ENCODE measurements around the gene DNAH5. TPM values are rescaled to one million over a fixed set of nuclear protein-coding genes. Genes with fewer than 3 reads are reported as not detected.

Gene DNAH5
- polyA plus RNA-seq, 1 donor (not counting 4 experiments of a cell fraction or from before 2014, with no cell fraction given): 0.73 TPM

DNA sequence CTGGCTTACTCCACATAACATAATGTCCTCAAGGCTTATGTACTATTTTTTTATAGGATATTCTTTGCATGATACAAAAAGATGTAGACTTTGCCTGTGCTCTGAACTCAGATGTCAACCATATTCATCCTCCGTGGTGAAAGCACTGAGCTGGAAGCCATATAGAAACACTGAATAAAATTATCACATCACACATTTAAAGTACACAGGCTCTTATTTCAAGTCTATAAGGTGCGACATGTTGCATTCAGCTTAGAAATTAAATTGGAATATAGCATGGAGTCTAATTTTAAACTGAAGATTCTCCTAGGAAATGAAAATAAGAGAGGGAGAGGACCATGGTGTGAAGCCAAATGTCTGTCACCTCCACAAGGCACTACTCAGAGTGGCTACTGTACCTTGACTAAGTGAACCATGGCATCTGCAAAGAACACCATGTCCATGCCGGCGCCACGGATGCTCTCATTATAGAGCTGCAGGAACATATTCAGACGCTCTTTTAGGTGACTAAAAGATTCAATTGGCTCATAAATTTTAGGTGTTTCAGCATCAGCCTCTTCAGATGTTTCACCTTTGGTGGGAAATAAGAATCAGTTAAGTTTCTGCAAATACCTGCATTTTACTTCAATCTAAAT lies 158.6 kb downstream of the DNAH5 start:
- FAIRE-seq (no peak), DNase-seq (ENCODE audit: low read depth, low spot score) (no peak)
- Histone ChIP-seq H3K27ac (ENCODE audit: control insufficient read depth, insufficient read depth, low read length) (no peak overlapping the region), H3K79me2 (ENCODE audit: control insufficient read depth, insufficient read depth, low read length) (no peaks in the 10 kb centered on the region), H3K4me2 (ENCODE audit: control insufficient read depth, extremely low read depth, insufficient read depth, low read depth, low read length) (no peak overlapping the region), H3K9me3 (ENCODE audit: control insufficient read depth, low read depth, low read length) (no peaks in the 10 kb centered on the region), H3K27me3 (ENCODE audit: control insufficient read depth, extremely low read depth, insufficient read depth, low read length) (no peaks in the 10 kb centered on the region), H2AFZ (ENCODE audit: control insufficient read depth, low read length) (no peak overlapping the region), H3K9me1 (ENCODE audit: control insufficient read depth, extremely low read depth, insufficient read depth, low read length) (no peaks in the 10 kb centered on the region), H4K20me1 (ENCODE audit: control insufficient read depth, extremely low read depth, insufficient read depth, low read length) (no peaks in the 10 kb centered on the region), H3K4me3 (ENCODE audit: control insufficient read depth in 2 of 3, extremely low read depth in 1 of 3, insufficient read depth in 2 of 3, low read depth in 1 of 3, low read length in 3 of 3) (no peak overlapping the region), H3K36me3 (ENCODE audit: control insufficient read depth in 2 of 2, extremely low read depth in 1 of 2, insufficient read depth in 2 of 2, low read length in 2 of 2) (no peaks in the 10 kb centered on the region), H3K9ac (ENCODE audit: control insufficient read depth, extremely low read depth, insufficient read depth, low read length) (no peak overlapping the region), H3K4me1 (ENCODE audit: control insufficient read depth, extremely low read depth, insufficient read depth, low read length) (no peaks in the 10 kb centered on the region)
- dilution Hi-C loops (cut with MboI; ENCODE audit: extremely low pct_ligation_motif_present, low sequenced_read_pairs): no loop called here
- TF ChIP-seq EZH2 (IDR thresholded peaks at IDR 0.05; ENCODE audit: low read length): no peak
- TF ChIP-seq, protein P1, sequence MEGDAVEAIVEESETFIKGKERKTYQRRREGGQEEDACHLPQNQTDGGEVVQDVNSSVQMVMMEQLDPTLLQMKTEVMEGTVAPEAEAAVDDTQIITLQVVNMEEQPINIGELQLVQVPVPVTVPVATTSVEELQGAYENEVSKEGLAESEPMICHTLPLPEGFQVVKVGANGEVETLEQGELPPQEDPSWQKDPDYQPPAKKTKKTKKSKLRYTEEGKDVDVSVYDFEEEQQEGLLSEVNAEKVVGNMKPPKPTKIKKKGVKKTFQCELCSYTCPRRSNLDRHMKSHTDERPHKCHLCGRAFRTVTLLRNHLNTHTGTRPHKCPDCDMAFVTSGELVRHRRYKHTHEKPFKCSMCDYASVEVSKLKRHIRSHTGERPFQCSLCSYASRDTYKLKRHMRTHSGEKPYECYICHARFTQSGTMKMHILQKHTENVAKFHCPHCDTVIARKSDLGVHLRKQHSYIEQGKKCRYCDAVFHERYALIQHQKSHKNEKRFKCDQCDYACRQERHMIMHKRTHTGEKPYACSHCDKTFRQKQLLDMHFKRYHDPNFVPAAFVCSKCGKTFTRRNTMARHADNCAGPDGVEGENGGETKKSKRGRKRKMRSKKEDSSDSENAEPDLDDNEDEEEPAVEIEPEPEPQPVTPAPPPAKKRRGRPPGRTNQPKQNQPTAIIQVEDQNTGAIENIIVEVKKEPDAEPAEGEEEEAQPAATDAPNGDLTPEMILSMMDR (optimal IDR thresholded peaks at IDR 0.05 in 1 of 3, IDR thresholded peaks at IDR 0.05 in 1 of 3, conservative IDR thresholded peaks at IDR 0.05 in 1 of 3; ENCODE audit: extremely low read depth in 1 of 3, insufficient read depth in 2 of 3, low read length in 3 of 3): no peak

DNA sequence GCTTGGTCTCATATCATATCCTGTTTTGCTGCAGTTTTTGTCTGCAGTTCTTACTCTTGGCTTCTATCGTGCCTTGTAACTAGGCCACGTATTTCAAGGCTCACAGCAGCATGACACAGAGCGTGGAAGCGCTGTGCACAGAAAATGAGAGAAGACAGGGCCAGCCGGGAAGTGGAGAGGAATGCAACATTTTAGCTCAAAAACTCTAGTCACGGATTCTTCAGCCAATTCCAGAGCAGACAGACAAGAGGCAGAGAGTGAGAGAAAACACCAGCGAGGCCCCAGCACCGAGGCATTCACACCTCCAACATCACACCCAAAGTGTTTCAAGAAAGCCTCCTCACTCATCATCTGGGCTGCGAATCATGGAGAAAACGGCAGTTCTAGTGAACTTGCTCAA lies 160.8 kb downstream of the DNAH5 start:
- no peak overlapping the region for H3K9ac ChIP-seq (ENCODE audit: control insufficient read depth, extremely low read depth, insufficient read depth, low read length)
- no peaks in the 10 kb centered on the region for H3K27me3 ChIP-seq (ENCODE audit: control insufficient read depth, extremely low read depth, insufficient read depth, low read length)
- no peak for DNase-seq (ENCODE audit: low read depth, low spot score)
- H3K79me2 ChIP-seq (ENCODE audit: control insufficient read depth, insufficient read depth, low read length): no peaks in the 10 kb centered on the region
- no peaks in the 10 kb centered on the region for H3K4me1 ChIP-seq (ENCODE audit: control insufficient read depth, extremely low read depth, insufficient read depth, low read length)
- H3K9me3 ChIP-seq (ENCODE audit: control insufficient read depth, low read depth, low read length): no peaks in the 10 kb centered on the region
- H3K4me2 ChIP-seq (ENCODE audit: control insufficient read depth, extremely low read depth, insufficient read depth, low read depth, low read length): no peak overlapping the region
- FAIRE-seq: no peak
- H3K36me3 ChIP-seq (ENCODE audit: control insufficient read depth in 2 of 2, extremely low read depth in 1 of 2, insufficient read depth in 2 of 2, low read length in 2 of 2): no peaks in the 10 kb centered on the region
- no peak overlapping the region for H2AFZ ChIP-seq (ENCODE audit: control insufficient read depth, low read length)
- TF ChIP-seq, protein P1 (optimal IDR thresholded peaks at IDR 0.05 in 1 of 3, IDR thresholded peaks at IDR 0.05 in 1 of 3, conservative IDR thresholded peaks at IDR 0.05 in 1 of 3; ENCODE audit: extremely low read depth in 1 of 3, insufficient read depth in 2 of 3, low read length in 3 of 3): no peak
- TF ChIP-seq EZH2 (IDR thresholded peaks at IDR 0.05; ENCODE audit: low read length): no peak
- H3K27ac ChIP-seq (ENCODE audit: control insufficient read depth, insufficient read depth, low read length): no peak overlapping the region
- no peaks in the 10 kb centered on the region for H3K9me1 ChIP-seq (ENCODE audit: control insufficient read depth, extremely low read depth, insufficient read depth, low read length)
- H3K4me3 ChIP-seq (ENCODE audit: control insufficient read depth in 2 of 3, extremely low read depth in 1 of 3, insufficient read depth in 2 of 3, low read depth in 1 of 3, low read length in 3 of 3): no peak overlapping the region
- dilution Hi-C loops (cut with MboI; ENCODE audit: extremely low pct_ligation_motif_present, low sequenced_read_pairs): no loop called here
- H4K20me1 ChIP-seq (ENCODE audit: control insufficient read depth, extremely low read depth, insufficient read depth, low read length): no peaks in the 10 kb centered on the region
